Measurements from ENCODE around the gene EFEMP2.

EFEMP2 gene

DNA sequence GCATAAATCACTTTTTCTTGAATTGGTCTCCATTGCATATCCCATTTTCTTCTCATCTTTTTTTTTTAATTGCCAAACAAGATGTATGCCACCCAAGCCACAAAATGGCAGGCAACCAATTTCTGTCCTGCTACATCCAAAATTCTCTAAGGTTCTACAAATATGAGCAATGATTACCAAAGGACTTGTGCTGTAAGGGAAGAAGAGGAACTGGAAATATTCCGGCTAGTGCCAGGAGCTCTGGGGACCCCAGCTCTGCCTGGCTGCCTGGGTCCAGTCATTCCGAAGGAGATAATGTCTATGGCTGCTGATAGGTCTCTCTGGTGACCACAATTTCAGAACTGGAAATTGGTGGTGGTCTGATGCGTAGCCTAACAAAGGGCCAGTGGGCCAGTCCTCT, 55.9 kb downstream of the EFEMP2 start:
- TF ChIP-seq, protein P1, sequence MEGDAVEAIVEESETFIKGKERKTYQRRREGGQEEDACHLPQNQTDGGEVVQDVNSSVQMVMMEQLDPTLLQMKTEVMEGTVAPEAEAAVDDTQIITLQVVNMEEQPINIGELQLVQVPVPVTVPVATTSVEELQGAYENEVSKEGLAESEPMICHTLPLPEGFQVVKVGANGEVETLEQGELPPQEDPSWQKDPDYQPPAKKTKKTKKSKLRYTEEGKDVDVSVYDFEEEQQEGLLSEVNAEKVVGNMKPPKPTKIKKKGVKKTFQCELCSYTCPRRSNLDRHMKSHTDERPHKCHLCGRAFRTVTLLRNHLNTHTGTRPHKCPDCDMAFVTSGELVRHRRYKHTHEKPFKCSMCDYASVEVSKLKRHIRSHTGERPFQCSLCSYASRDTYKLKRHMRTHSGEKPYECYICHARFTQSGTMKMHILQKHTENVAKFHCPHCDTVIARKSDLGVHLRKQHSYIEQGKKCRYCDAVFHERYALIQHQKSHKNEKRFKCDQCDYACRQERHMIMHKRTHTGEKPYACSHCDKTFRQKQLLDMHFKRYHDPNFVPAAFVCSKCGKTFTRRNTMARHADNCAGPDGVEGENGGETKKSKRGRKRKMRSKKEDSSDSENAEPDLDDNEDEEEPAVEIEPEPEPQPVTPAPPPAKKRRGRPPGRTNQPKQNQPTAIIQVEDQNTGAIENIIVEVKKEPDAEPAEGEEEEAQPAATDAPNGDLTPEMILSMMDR (IDR thresholded peaks at IDR 0.05; ENCODE audit: low read depth, low read length): no peak
- H3K4me3 ChIP-seq (ENCODE audit: low read depth, low read length): no peak overlapping the region
- no peak for DNase-seq (ENCODE audit: low read depth, low spot score)
- in situ Hi-C loops (cut with HindIII; ENCODE audit: low sequenced_read_pairs): no loop called here
